GM18505 (cell line): ENCODE data around the gene IL1RAP.
"Not testable (repeated sequence)": the region's sequence is repeated elsewhere in the genome, so short reads cannot be mapped to it uniquely, and the experiment has no call there.

Experiments
- ATAC-seq: cut with Tn5 transposase; IDR thresholded peaks from one replicate; pipeline ENCODE4 v1.9.1; 2021; ENCODE audit not compliant: unreplicated experiment
- POLR2A ChIP-seq: IDR thresholded peaks from 4 replicates; pipeline ENCODE4 v1.6.1; 2011; ENCODE audit warnings: borderline replicate concordance; ENCODE audit not compliant: insufficient read depth, insufficient read length; ENCODE audit errors: extremely low read depth

IL1RAP gene

DNA sequence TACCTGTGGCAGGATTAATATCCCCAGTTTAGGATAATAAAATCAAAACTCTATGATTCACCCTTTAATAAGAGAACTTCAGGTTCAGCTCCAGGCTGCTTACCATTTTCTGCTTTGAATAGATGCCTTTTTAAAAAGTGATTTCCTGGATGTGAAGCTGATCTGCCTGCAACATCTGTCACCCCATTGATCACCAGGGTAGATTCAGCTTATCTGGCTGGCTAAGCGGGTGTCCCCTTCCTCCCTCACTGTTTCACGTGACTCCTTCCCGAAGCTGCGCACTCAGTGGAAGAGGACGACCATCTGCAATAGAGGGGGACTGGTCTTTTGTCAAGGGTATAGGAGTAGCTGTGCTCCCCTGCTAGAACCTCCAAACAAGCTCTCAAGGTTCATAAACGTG is 128.1 kb downstream of the IL1RAP start:
- no peak for ATAC-seq

DNA sequence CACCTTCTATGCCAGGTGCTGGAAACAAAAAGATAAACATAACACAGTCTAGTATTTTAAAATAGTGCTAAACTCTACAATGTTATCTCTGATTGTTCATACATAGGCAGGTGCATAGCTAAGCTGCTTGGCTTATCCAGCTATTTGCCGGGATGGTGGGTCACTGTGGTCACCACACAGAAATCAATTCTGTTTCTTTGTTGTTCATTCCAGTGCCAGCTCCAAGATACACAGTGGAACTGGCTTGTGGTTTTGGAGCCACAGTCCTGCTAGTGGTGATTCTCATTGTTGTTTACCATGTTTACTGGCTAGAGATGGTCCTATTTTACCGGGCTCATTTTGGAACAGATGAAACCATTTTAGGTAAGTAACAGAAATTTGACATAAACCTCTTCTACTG is 130.2 kb downstream of the IL1RAP start:
- TF ChIP-seq POLR2A = no peak
- ATAC-seq = no peak

More for the DNA sequence above, 128.1 kb downstream of the IL1RAP start:
- TF ChIP-seq POLR2A = no peak

DNA sequence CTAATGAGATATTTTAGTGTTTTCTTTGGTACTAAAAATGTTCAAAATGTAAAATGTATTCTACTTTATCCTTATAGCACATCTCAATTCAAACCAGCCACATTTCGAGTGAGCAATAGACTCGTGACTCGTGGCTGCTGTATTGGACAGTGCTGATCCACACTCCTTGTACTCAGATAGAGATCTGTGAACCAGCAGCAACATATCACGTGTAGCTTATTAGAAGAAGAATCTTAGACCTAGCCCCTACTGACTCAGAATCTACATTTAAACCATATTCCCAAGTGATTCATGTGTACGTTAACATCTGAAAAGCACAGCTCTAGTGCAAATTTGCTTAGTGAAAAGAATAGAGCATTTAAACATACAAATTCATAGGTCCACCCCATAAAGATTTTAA is 130.9 kb downstream of the IL1RAP start:
- TF ChIP-seq POLR2A = no peak
- no peak for ATAC-seq

DNA sequence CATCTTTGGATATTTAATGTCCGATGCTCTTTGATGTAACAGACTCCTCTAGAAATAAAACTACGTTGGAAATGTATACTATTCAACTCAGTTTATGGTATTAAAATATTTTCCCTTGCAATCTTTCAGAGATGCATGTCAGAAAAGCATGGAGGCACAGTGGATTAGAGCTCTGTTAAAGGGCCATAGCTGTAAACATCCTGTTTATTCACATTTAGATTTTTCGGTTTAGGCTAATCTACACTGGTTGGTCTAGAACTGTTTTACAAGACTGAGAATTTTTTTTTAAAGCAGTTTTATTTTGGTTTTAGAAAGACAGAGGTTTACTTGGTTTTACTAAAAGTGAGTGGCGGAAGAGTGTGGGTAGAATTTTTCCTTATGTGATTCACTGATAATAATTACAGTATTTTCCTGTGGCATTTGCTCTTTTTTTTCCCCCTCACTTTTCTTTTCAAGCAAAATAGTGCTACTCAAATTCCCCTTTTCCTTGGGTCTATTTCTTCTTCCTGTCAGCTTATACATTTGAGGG is 132.1 kb downstream of the IL1RAP start:
- ATAC-seq = no peak
- no peak for TF ChIP-seq POLR2A

DNA sequence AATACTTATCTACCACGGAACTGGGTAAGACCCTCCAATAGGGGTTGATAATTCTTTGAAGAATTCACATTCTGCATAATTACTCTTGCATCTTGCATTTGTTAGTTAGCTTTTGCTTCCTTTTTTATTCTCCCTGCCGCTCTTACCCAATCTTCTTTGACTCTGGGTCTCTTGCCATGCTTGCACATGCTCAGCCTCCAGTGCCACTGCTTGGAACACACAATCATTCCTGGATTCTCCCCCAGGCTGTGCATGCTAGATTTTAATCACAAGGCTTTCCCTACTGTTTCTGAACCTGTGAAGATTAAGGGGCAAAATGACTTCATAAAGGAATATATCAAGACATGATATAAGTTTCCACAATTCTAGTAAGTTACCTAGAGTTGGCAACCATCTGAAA is 133.1 kb downstream of the IL1RAP start:
- ATAC-seq = no peak
- no peak for TF ChIP-seq POLR2A

DNA sequence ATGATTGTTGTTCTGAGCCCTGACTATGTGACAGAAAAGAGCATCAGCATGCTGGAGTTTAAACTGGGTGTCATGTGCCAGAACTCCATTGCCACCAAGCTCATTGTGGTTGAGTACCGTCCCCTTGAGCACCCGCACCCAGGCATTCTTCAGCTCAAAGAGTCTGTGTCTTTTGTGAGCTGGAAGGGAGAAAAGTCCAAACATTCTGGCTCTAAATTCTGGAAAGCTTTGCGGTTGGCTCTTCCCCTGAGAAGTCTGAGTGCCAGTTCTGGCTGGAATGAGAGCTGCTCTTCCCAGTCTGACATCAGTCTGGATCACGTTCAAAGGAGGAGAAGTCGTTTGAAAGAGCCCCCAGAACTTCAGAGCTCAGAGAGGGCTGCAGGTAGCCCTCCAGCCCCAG is 142.0 kb downstream of the IL1RAP start:
- no peak for TF ChIP-seq POLR2A

DNA sequence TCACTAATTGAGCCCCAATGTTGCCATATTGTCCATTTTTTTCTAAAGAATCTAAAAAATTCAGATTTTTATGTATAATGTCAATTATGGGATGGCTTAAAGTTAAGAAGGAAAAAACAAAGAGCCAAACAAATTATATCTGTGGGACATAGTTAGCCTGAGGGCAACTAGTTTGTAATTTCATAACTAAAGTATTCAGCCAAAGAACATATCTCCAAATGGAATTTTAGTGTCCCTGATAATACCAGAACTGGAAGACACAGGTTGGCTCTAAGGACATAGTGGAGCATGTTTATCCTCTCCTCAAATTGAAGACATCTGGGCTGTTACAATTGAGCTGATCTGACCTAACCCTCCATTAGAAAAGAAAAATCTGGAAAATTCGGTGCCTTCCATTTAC is 144.2 kb downstream of the IL1RAP start:
- TF ChIP-seq POLR2A = no peak
- no peak for ATAC-seq

More for the DNA sequence above, 142.0 kb downstream of the IL1RAP start:
- ATAC-seq = no peak

DNA sequence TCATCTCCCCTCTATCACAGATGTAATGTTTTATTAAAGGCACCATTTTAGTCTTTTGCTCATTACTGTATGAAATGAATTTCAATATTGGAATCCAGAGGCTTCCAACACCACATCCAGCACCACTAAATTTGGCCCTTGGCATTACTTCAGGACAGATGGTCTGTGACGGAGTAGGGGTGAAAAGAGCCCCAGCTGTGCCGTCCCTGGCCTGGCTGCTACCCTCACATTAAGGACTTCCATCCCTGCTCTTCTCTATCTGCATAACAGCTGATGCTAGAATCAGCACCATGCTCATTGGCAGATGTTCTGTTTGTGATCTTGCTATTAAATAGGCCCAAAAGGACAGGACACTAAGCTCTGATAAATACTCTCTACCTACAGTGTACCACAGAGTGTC is 152.9 kb downstream of the IL1RAP start:
- no peak for TF ChIP-seq POLR2A
- ATAC-seq = no peak

DNA sequence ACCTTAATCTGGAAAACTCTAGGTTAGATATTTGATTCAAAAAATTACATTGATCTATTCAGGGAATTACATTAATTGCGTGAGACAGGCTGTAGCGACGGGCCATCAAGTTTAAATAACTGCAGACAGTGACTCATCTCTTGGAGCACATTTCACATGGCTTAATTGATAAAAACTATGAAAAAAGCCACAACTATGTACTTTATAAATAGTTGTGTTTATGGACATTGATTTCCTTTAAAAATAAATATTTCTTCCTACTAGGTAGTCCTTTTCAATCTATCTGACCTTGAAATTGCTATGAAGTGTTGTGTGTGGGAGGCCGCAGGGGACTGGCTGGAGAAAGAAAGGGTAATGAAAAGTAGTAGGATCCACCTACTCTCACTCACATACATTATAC is 157.8 kb downstream of the IL1RAP start:
- TF ChIP-seq POLR2A = no peak
- ATAC-seq = no peak

DNA sequence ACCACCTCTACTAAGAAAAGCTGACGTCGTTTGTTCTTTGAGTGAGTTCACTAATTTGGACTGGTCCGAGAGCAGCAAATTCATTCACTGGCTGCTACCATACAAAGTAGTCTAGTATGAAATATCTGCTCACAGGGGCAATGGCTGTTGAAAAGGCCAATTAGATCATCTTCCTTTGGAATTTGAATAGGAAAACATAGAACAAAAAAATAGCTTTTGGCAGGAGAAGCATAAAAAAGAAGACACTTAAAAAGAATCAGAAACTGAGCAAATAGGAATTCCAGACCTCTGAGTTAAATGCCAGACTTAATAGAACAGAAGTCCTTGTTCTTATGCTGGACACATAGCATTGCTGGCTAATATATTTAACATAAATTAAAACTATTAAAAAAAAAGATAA is 159.3 kb downstream of the IL1RAP start:
- no peak for TF ChIP-seq POLR2A
- ATAC-seq = no peak

DNA sequence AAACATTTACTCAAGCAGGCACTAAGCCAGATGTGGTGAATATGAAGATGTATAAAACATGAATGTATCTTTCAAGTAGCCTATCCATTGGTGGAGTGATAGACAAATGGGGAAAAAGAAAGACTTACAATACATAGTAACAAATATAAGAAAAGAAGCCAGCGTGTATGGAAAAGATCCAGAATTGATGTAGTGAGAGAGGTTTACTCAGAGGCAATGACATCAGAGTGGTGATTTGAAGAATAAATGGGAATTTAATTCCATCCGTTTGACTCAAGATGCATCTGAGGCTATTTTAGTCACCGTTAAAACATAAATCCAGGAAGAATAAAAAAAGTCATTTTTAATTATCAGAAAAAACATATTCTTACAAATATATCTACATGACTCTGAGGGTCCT is 162.6 kb downstream of the IL1RAP start:
- TF ChIP-seq POLR2A = no peak
- no peak for ATAC-seq

DNA sequence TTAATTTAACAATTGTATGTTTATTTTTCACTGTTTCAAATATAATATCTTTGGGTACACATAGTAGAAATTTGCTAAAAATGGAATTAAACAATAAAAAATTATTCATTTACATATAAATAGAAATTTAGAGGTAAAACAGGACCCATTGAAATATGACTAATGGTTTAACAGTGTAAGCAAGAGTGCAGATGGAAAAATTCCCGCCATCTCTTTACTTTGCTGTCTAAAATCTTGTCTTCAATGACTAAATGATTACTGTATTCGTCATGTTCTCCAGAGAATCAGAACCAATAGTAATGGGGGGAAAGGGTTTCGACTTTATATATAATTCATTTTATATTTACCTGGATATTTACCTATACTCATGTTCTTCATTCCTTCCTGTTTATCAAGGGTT is 163.1 kb downstream of the IL1RAP start:
- TF ChIP-seq POLR2A = no peak
- no peak for ATAC-seq

DNA sequence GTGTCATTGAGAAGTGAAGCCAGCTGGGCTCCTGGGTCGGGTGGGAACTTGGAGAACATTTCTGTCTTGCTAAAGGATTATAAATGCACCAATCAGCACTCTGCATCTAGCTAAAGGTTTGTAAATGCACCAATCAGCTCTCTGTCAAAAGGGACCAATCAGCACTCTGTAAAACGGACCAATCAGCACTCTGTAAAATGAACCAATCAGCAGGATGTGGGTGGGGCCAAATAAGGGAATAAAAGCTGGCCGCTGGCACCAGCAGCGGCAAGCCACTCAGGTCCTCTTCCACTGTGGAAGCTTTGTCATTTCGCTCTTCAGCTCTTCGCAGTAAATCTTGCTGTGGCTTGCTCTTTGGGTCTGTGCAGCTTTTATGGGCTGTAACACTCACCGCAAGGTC is 164.0 kb downstream of the IL1RAP start:
- ATAC-seq = not testable (repeated sequence)

DNA sequence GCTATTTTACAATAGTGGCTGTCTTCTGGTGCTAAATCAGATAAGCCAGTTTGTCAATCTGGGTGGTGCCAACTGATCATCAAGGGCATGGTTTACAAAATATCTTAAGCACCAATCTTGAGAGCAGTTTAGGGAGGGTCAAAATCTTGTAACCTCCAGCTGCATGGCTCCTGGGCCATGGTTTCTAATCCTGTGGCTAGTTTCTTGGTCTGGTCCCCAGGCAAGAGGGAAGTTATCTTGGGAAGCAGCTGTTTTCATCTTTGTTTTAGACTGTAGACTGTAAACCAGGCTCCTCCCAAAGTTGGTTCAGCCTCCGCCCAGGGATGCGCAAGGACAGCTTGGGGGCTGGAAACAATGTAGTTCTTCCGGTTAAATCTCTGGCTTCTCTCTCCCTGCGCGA is 166.8 kb downstream of the IL1RAP start:
- TF ChIP-seq POLR2A = no peak
- ATAC-seq = no peak

DNA sequence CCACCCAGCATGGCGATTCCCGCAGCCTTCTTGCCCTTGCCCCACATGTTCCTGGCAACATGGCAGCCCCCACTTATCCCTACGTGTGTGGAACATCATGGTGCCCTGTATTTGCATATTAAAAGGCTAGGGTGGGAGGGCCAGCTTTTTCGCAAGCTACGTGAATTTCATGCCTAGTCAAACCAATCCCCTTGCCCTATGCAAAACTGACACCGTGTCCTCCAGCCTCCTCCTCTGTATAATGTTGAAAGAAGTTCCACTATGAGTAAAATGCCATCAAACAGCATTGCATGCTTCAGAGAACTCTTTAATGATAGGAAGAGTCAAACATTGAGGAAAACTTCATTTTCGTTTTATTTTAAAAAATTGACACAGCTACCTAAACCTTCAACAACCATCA is 170.9 kb downstream of the IL1RAP start:
- no peak for ATAC-seq

More for the DNA sequence above, 170.9 kb downstream of the IL1RAP start:
- no peak for TF ChIP-seq POLR2A
